ENCODE results near the gene GATAD2B. TPM values are rescaled to one million over a fixed set of nuclear protein-coding genes. Genes with fewer than 3 reads are reported as not detected.

The GATAD2B gene
- polyA plus RNA-seq, 2 of the 4 experiments (the other 2 are of a cell fraction), result 4.9 to 8.2 TPM

GRCh38 chr1:153957744-153958110 lies 35.0 kb upstream of the GATAD2B start:
- WGBS (ENCODE audit: missing lambda C conversion rate), result 2% methylated on average over 13 of the region's 13 CpGs
- Histone ChIP-seq H3K4me3 (peak overlapping the region; percentile 94), H3K4me2 (peak overlapping the region; percentile 90), H3K27ac (peak overlapping the region; percentile 92 to 95), H3K4me1 (peaks cover 32% of the 10 kb centered on the region), H3K9me3 (no peaks in the 10 kb centered on the region)
- DNase-seq (ENCODE audit: low read depth in 1 of 2, low spot score in 1 of 2), result no peak
- peak; percentile 39 to 47 for ATAC-seq
- POLR2A ChIA-PET, result interaction anchor here (0.5 to 2.4 kb wide), 4 partner anchors 10 to 33 kb away, joined by 3 to 12 read pairs (median 8); partner anchors contain the start of genes CREB3L4, JTB and RPS27
- TF ChIP-seq RAD21 (conservative IDR thresholded peaks at IDR 0.05 in 1 of 2, IDR thresholded peaks at IDR 0.05 in 1 of 2) (no peak), CBX8 (IDR thresholded peaks at IDR 0.05) (no peak), ESRRA (IDR thresholded peaks at IDR 0.05; ENCODE audit: borderline replicate concordance, low read length) (no peak), MAZ (IDR thresholded peaks at IDR 0.05; ENCODE audit: borderline replicate concordance, low read depth, low read length) (no peak), HDAC2 (IDR thresholded peaks at IDR 0.05) (no peak), JUN (IDR thresholded peaks at IDR 0.05) (no peak), RARB (CRISPR knock-in tag; IDR thresholded peaks at IDR 0.05) (no peak), EHF (CRISPR knock-in tag; IDR thresholded peaks at IDR 0.05) (no peak), MAFK (IDR thresholded peaks at IDR 0.05; ENCODE audit: partially characterized antibody) (no peak), NR3C1 (IDR thresholded peaks at IDR 0.05) (no peak), EP300 (IDR thresholded peaks at IDR 0.05) (no peak), HMGXB4 (CRISPR knock-in tag; IDR thresholded peaks at IDR 0.05; ENCODE audit: borderline replicate concordance) (no peak), CEBPB (IDR thresholded peaks at IDR 0.05) (no peak), POLR2AphosphoS2 (conservative IDR thresholded peaks at IDR 0.05; ENCODE audit: low read length) (no peak), RNF2 (IDR thresholded peaks at IDR 0.05; ENCODE audit: borderline replicate concordance, low read depth) (no peak)
- FAIRE-seq, result no peak
- CTCF ChIA-PET, result interaction anchor here (0.9 to 7.5 kb wide), 5 partner anchors 10 to 160 kb away, joined by 3 to 75 read pairs (median 5); partner anchors contain the start of genes CREB3L4, DENND4B and RAB13

- WGBS (ENCODE audit: missing lambda C conversion rate), result 86% methylated on average over 6 of the region's 6 CpGs
- Histone ChIP-seq H3K4me1 (peaks cover 28% of the 10 kb centered on the region), H3K27ac (peak overlapping the region; percentile 92 to 95), H3K9me3 (no peaks in the 10 kb centered on the region), H3K4me2 (peak overlapping the region; percentile 90), H3K4me3 (peak overlapping the region; percentile 94)
- FAIRE-seq (no peak), ATAC-seq (no peak), DNase-seq (ENCODE audit: low read depth in 1 of 2, low spot score in 1 of 2) (no peak)
- POLR2A ChIA-PET, result interaction anchor here (1.4 to 2.4 kb wide), 2 partner anchors 10 to 21 kb away, joined by 3 to 11 read pairs; partner anchors contain the start of genes CREB3L4 and JTB
- TF ChIP-seq RCOR1 (IDR thresholded peaks at IDR 0.05; ENCODE audit: low read depth, low read length), result no peak
- no peak for TF ChIP-seq RFX5 (IDR thresholded peaks at IDR 0.05)
- TF ChIP-seq MAX (IDR thresholded peaks at IDR 0.05), result no peak
- no peak for TF ChIP-seq HEYL (CRISPR knock-in tag; IDR thresholded peaks at IDR 0.05)
- no peak for TF ChIP-seq BHLHE40 (IDR thresholded peaks at IDR 0.05; ENCODE audit: low read depth, low read length)
- TF ChIP-seq MAFK (IDR thresholded peaks at IDR 0.05; ENCODE audit: partially characterized antibody), result no peak
- no peak for TF ChIP-seq TP53 (CRISPR knock-in tag; IDR thresholded peaks at IDR 0.05)
- CTCF ChIA-PET, result interaction anchor here (0.9 to 7.5 kb wide), 4 partner anchors 10 to 160 kb away, joined by 5 to 75 read pairs (median 14); partner anchors contain the start of genes CREB3L4, DENND4B and RAB13
These were observed 34.4 kb upstream of the GATAD2B start for GRCh38 chr1:153956997-153957715.

DNA sequence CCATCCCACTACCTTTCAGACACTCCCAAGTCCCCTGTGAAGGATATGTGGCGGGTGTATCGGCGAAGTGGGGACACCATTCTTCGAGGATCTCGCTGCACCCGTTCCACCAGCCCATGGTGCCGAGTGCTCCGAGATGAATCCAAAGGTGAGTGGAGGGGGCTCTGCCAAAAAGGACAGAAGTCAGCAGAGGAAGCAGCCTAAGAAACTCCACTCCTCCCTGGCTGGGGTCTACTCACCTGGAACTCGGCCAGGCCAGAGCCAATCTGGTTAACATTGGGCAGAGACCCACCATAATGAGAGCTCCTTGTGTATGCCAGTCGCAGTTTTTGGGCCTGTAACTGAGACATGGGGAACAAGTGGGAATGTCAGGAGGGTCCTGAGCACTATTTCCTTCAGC lies 32.1 kb upstream of the GATAD2B start:
- no peak for DNase-seq (ENCODE audit: low read depth in 1 of 2, low spot score in 1 of 2)
- no peak overlapping the region for H3K27ac ChIP-seq
- peaks cover 20% of the 10 kb centered on the region for H3K4me1 ChIP-seq
- CTCF ChIA-PET, result interaction anchor here (0.7 to 7.5 kb wide), 4 partner anchors 10 to 32 kb away, joined by 3 to 75 read pairs (median 20); partner anchors contain the start of genes CREB3L4, DENND4B and RAB13
- no peak for FAIRE-seq
- no peaks in the 10 kb centered on the region for H3K9me3 ChIP-seq
- H3K4me2 ChIP-seq, result no peak overlapping the region
- ATAC-seq, result no peak
- POLR2A ChIA-PET, result interaction anchor here (0.7 kb wide), 1 partner anchor 32 kb away, joined by 4 read pairs; the partner anchor contains the start of gene GATAD2B
- WGBS (ENCODE audit: missing lambda C conversion rate), result 93% methylated on average over 10 of the region's 10 CpGs
- H3K4me3 ChIP-seq, result no peak overlapping the region
- no peak for TF ChIP-seq FOXS1 (CRISPR knock-in tag; IDR thresholded peaks at IDR 0.05)
- TF ChIP-seq NFE2L2 (conservative IDR thresholded peaks at IDR 0.05; ENCODE audit: low read length), result no peak
- no peak for TF ChIP-seq MAX (IDR thresholded peaks at IDR 0.05)
- no peak for TF ChIP-seq E2F6 (IDR thresholded peaks at IDR 0.05; ENCODE audit: borderline replicate concordance, low read depth)
- TF ChIP-seq GATA3 (IDR thresholded peaks at IDR 0.05; ENCODE audit: borderline replicate concordance), result no peak
- TF ChIP-seq POLR2AphosphoS2 (conservative IDR thresholded peaks at IDR 0.05; ENCODE audit: low read length), result no peak
- no peak for TF ChIP-seq RARB (CRISPR knock-in tag; IDR thresholded peaks at IDR 0.05)
- no peak for TF ChIP-seq ZFP36 (IDR thresholded peaks at IDR 0.05; ENCODE audit: borderline replicate concordance, partially characterized antibody)
- TF ChIP-seq BHLHE40 (IDR thresholded peaks at IDR 0.05; ENCODE audit: low read depth, low read length), result no peak
- no peak for TF ChIP-seq EP300 (IDR thresholded peaks at IDR 0.05)
- TF ChIP-seq POLR2A (IDR thresholded peaks at IDR 0.05; ENCODE audit: low read length), result no peak
- TF ChIP-seq CBX2 (IDR thresholded peaks at IDR 0.05; ENCODE audit: borderline replicate concordance, low read depth), result no peak
- TF ChIP-seq, protein P1, sequence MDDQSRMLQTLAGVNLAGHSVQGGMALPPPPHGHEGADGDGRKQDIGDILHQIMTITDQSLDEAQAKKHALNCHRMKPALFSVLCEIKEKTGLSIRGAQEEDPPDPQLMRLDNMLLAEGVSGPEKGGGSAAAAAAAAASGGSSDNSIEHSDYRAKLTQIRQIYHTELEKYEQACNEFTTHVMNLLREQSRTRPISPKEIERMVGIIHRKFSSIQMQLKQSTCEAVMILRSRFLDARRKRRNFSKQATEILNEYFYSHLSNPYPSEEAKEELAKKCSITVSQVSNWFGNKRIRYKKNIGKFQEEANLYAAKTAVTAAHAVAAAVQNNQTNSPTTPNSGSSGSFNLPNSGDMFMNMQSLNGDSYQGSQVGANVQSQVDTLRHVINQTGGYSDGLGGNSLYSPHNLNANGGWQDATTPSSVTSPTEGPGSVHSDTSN (IDR thresholded peaks at IDR 0.05), result no peak
- TF ChIP-seq HOXB5 (CRISPR knock-in tag; IDR thresholded peaks at IDR 0.05), result no peak
